LHCN-M2 (cell line): ENCODE data around the gene SULT1A1. TPM values are rescaled to one million over a fixed set of nuclear protein-coding genes. Genes with fewer than 3 reads are reported as not detected.
"Not testable (repeated sequence)": the region's sequence is repeated elsewhere in the genome, so short reads cannot be mapped to it uniquely, and the experiment has no call there.

Experiments used
- DNase-seq: peaks from one replicate; pipeline ENCODE4 v3.0.0-alpha.2; 2012; ENCODE audit warnings: low read depth
- polyA plus RNA-seq: library from polyadenylated mRNA; unstranded; fragments of >200 nt; gene quantifications from one replicate; pipeline ENCODE4 v1.2.1, GENCODE V29; 2012; ENCODE audit warnings: missing spikeins
- total RNA-seq: library from RNA; depleted of rRNA; stranded (reverse); fragments of >200 nt; gene quantifications from 2 replicates; pipeline ENCODE4 v1.2.3, GENCODE V29; 2014; rRNA removed

The SULT1A1 gene
- 3.3 and 7.1 TPM in 2 replicates for total RNA-seq
- 5.7 TPM for polyA plus RNA-seq

DNA sequence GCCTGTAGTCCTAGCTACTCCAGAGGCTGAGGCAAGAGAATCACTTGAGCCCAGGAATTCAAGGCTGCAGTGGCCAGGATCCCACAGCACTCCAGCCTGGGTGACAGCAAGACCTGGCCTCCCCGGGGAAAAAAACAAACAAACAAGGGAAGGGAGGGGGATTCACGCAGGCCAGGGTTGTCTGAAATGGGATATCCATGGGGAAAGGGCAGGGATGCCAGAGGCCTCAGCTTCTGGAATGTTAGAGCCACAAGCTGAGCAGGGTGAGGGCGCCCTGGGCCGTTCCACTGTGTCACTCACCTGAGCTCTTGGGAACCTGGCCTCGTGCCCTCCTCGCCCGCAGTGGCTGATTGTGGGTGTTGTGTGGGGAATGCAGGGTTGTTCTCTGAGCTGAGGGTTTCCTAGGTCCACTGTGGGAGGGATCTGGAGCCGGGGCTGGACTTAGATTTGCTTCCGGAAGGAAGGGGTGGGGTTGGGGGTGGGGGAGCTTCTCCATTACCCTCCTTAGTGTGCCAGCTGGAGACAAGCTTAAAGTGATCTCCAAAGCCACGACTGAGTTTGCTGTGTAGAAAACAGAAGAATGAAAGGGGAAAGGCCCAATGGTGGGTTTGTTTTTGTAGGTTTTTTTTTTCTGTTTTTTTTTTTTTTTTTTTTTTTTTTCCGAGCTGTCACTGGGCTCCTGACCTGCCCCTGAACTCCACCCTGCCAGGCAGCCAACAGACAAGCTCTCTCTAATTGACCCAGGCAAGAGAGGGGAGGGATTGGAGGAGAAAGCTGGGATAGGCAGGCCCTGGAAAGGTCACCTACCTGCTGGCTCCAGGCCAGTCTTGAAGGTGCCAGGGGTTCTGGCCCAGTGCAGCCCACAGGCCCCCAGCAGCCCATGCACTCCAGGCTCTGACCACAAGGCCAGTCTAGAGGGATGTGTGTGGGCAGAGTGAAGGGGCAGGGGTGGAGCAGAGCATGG lies at the start of gene SULT1A1:
Gene SULT1A1, minus strand, starts transcription at position 414 of the 964 bp plus-strand sequence. CDS start 1,189 bp downstream, outside the sequence.
- DNase-seq = no peak

DNA sequence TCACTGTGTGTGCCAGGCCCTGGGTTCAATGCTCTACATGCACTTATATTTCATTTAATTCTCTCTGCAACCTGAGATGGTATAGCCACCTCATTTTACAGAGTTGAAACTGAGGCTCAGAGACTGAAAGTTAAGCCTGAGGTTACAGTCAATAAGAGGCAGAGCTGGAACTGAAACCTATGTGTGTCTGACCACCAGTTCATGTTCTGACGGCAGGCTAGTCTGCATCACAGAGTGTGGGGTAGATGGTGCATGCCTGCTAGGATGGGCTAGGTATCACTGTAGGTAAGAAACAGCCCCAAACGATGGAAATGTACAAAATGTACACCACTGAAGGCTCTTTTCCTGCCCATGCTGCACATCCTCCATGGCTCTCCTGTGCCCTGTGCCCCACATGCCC lies 30.1 kb upstream of the SULT1A1 start:
- DNase-seq = not testable (repeated sequence)

GRCh38 chr16:28638359-28638758 lies 28.5 kb upstream of the SULT1A1 start:
- not testable (repeated sequence) for DNase-seq

DNA sequence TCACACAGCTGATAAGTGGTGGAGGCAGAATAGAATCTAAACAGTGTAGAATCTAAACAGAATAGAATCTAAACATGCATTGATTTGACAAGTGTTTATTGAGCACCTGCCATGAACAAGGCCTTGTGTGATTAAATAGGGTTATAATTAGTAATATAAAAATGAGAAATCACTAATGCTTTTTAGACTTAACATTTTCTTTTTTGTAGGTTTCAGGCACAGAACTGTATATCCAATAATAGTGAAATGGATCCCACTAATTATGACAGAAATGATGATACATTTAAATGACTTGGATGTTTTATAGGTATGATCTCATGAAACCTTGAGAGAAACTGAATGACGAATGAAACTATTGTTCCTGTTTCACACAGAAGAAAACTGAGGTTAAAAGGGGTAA lies 27.9 kb upstream of the SULT1A1 start, which contains the start of gene NPIPB8:
Gene NPIPB8, plus strand, starts transcription at position 301 of the 400 bp plus-strand sequence. CDS start 296 bp downstream, outside the sequence.
- DNase-seq = not testable (repeated sequence)

DNA sequence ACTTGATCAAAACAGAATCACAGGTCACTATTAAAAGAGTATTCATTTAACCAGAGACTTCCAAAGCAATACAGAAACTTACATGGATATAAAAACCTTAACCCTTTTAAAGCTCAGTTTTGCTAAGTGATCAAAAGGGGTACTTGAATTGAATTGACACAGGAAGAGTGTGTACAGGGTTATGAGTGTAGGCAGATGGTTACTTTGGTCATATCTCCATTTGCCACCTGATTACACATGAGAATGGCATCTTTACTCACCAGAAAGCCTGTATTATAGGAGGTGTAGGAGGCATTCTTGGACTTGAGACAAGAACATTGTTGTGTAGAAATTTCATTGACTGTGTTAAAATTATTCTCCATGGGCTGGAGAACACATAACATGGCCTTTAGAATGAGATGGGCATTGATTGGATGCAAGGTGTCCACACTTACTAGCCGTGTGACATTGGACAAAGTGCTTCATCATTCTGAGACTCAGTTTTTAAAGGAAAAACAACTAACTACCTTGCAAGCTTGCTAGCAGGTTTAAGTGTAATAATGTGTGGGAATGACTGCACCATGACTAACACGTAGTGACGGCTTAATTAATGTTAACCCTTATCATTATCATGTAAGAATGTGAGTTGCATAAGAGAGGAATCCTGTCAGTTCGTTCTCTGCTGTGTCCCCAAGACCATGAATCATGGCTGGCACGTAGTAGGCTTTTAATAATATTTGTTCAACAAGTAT lies 26.4 kb upstream of the SULT1A1 start:
- DNase-seq = peak; percentile 48

- not testable (repeated sequence) for DNase-seq
These were observed 21.1 kb upstream of the SULT1A1 start for GRCh38 chr16:28630905-28631304.

- DNase-seq = no peak
These were observed 13.4 kb upstream of the SULT1A1 start for GRCh38 chr16:28623172-28623711.

DNA sequence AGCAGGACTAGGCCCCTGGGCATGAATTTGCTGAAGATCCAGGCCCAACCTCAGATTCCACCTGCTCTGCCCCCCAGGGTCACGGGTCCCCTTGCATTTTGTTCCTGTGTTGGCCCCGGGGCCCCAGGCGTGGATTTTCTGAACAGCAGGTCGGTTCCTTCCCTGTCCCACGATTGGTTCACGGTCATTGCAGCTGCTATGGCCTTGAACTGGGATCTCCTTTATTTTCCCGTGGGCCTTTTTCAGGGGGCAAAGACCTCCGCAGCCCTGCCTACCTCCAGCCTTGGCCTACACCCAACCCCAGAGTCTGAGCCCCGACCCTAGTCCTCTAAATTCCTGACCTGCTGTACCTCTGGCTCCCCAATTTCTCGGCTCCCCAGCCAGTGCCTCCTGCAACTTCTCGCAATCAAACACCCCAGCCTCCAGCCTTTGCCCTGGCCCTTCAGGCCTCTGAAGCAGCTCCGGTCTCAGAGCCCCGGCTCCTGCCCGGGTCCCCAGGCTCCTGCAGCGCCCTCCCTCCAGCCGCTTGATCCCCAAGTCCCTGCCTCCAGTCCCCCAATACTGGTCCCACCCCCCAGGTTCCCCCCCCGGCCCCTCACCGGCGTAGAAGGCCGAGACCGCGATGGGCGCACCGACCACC lies 12.8 kb upstream of the SULT1A1 start:
- DNase-seq = not testable (repeated sequence)

GRCh38 chr16:28621481-28622155 lies 11.8 kb upstream of the SULT1A1 start:
- no peak for DNase-seq

- not testable (repeated sequence) for DNase-seq
These were observed 10.5 kb upstream of the SULT1A1 start for GRCh38 chr16:28620316-28620715.

- no peak for DNase-seq
These were observed 8.0 kb upstream of the SULT1A1 start for GRCh38 chr16:28617874-28618273.

DNA sequence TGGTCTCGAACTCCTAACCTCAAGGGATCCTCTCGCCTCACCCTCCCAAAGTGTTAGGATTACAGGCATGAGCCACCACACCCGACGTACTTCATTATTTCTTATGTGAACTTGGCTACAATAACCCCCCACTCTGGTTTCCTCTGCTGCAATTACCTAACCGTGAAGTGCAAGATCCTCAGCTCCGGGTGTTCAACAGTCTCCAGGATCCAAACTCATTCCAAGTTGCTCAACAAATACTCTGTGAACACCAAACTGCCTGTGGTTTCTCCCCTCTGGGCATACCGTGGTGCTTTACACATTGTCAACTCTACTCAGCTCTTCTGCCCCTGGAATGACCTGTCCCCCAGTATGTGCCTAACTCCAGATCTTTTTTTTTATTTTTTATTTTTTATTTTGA lies 6.8 kb upstream of the SULT1A1 start:
- no peak for DNase-seq

DNA sequence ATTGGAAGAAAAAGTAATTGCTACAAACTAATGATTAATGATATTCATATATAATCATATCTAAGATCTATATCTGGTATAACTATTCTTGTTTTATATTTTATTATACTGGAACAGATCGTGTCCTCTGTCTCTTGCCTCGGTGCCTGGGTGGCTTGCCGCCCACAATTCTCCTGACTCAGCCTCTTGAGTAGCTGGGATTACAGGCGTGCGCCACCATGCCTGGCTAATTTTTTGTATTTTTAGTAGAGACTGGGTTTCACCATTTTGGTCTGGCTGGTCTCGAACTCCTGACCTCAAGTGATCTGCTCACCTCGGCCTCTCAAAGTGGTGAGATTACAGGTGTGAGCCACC lies 6.4 kb upstream of the SULT1A1 start:
- not testable (repeated sequence) for DNase-seq

GRCh38 chr16:28615486-28616223 lies 5.8 kb upstream of the SULT1A1 start:
- not testable (repeated sequence) for DNase-seq

DNA sequence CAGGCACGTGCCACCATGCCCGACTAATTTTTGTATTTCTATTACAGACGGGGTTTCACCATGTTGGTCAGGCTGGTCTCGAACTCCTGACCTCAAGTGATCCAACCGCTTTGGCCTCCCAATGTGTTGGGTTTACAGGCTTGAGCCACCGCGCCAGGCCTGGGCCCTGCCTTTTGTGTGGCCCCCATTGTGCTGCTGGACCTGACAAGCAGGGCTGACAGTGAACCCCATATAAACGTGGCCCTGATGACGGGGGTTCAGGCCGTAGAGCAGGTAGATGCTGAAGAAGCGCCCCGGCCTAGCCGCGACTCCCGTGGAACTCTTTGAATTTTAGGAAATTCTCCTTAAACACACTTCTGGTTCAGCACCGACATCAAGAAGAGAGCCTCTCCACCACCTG lies 4.7 kb upstream of the SULT1A1 start:
- not testable (repeated sequence) for DNase-seq

GRCh38 chr16:28613912-28614311 lies 4.1 kb upstream of the SULT1A1 start:
- not testable (repeated sequence) for DNase-seq

DNA sequence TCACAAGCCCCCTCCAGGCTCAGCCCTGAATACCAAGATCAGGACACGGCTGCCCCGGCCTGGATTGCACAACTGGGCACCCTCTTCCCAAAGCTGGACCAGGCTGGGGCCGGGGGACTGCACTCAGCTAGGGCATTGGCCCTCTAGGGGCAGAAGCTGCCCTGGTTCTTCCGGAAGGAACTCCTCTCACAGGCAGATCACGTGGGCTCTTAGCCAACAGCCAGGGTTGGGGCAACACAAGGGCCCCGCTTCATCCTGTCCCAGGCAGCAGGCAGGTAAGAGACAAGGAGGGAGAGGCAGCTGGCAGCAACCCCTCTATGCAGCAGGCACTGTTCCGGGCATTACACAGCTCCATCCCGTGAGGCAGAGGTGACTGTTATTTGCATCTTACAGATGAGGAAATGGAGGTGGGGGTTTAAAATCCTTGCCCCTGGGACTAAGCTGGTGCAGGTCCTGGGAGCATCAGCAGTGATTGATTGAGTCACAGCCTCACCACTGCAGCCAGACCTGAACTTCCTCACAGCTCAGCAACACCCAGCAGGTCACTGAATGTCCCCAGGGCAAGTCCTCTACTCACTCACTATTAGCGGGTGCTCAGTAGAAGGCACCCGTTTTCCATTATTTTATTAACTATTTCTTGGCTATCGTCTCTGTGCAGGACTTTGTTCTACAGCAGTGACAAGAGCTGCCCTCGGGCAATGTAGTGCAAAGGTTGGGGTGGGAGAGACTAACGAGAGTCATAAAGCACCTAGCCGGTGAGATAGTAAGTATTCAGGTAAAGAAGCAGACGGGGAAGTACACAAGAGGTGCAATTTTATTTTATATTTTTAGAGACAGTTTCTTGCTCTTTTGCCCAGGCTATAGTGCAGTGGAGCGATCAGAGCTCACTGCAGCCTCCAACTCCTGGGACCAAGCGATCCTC lies 2.8 kb upstream of the SULT1A1 start:
- not testable (repeated sequence) for DNase-seq

GRCh38 chr16:28610595-28611191 lies 849 bp upstream of the SULT1A1 start:
- no peak for DNase-seq
